8988T (cell line): ENCODE data around the gene KDM4B.

Source experiments
- DNase-seq: peaks from one replicate; pipeline ENCODE4 v3.0.0; 2011

The KDM4B gene

DNA sequence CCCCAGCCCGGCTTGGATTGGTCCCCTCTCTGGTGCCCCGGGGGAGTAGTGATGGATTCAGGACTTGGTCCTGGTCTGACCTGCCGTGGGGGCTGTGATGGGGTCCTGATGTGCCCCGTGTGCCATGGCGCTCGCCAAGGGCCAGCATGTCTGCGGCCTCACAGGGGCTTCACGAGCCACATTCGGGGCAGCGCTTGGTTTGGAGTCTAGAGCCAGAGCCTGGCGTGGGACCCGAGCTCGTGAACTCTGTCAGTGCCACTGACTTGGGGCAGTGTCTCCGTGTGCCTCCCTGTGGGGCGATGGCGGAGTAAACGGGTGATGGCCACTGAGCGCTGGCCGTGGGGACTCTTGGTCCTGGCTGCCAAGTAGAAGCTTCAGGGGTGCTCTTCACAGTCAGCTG lies 17.1 kb downstream of the KDM4B start:
- DNase-seq: no peak

DNA sequence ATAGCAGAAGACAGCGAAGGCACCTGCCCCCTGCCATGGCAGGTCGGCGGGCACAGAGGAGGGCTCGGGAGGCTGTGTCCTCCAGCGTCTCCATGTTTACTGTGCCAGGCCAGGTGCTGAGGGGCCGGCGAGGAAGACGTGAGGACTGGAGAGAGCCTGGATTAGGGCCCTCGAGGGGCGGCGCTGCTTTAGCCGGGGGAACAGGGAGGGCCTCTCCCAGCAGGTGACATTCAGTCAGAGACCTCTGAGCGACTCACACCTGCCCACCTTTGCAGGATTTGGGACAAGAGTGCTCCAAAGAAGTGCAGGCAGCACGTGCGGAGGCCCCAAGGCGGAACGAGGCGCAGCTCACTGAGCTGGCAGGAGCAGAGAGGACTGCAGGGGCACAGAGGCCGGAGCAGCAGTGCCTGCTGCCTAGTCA lies 17.6 kb downstream of the KDM4B start:
- DNase-seq: no peak

GRCh38 chr19:4987256-4987655 lies 18.3 kb downstream of the KDM4B start:
- DNase-seq: no peak

- no peak for DNase-seq
Measured at GRCh38 chr19:4987692-4988370, 18.9 kb downstream of the KDM4B start.

DNA sequence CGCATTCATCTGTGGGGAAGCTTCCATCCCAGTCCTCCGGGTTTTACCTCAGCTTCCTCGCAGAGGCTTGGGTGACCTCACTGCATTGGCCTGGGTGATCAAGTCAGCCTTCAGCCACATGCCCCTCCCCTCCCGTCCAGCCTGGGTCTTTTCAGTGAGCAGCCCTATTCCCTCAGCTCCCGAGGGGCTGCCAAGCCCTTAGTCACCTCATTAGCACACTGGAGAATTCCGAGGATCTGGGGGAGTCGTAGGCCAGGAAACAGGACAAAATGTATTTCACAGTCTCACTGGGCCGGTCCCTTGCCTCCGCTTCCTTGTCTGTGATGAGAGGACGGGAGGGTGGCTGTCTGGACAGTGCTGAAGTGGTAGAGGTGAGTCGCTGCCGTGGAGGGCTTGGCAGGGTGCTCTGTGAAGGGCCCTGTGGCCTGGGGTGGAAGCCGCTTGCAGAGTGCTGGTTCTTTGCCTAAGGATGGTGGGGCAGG lies 19.9 kb downstream of the KDM4B start:
- DNase-seq: no peak

GRCh38 chr19:4990306-4990705 lies 21.4 kb downstream of the KDM4B start:
- DNase-seq: no peak

DNA sequence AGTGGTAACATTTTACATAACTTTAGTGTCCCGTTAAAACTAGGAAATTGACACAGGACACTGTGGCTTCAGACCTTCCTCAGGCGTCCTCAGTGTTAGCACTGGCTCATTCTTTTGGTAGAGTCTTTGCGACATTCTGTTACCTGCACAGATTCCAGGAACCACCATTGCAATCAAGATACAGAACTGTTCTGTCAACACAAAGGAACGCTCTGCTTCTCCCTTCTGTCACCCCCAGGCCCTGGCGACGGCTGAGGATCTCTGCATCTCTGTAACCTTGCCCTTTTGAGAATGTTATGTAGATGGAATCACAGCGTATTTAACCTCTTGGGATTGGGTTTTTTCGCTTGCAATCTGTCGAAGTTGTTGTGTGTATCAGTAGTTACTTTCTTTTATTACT lies 22.6 kb downstream of the KDM4B start:
- no peak for DNase-seq

DNA sequence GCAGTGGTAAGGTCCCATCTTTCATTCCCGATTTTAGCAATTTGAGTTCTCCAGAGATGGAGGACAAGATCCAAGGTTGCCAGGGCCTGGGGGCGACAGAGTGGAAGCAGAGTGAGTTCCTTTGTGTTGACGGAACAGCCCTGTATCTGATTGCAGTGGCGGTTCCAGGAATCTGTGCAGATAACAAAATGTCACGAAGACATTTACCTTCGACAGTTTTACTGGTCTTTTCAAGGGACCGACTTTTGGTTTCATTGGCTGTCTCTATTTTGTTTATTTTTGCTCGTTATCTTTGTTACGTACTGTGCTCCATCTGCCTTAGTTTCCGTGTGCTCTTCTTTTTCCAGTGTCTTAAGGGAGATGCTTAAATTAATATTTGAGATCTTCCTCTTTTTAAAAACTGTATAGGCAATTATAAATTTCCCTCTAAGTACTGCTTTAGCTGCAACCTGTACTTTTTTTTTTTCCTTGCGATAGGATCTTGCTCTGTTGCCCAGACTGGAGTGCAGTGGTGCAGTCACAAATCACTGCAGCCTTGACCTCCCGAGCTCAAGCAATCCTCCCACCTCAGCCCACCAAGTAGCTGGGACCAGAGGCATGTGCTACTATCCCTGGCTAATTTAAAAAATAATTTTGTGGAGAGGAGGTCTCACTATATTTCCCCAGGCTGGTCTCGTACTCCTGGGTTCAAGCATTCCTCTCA lies 23.2 kb downstream of the KDM4B start:
- no peak for DNase-seq

- DNase-seq: no peak
Measured at GRCh38 chr19:4993683-4994082, 24.8 kb downstream of the KDM4B start.

GRCh38 chr19:4996701-4997100 lies 27.8 kb downstream of the KDM4B start:
- no peak for DNase-seq

- no peak for DNase-seq
Measured at GRCh38 chr19:4997297-4997696, 28.4 kb downstream of the KDM4B start.

GRCh38 chr19:5000120-5000611 lies 31.3 kb downstream of the KDM4B start:
- no peak for DNase-seq

- no peak for DNase-seq
Measured at GRCh38 chr19:5001615-5002014, 32.7 kb downstream of the KDM4B start.

DNA sequence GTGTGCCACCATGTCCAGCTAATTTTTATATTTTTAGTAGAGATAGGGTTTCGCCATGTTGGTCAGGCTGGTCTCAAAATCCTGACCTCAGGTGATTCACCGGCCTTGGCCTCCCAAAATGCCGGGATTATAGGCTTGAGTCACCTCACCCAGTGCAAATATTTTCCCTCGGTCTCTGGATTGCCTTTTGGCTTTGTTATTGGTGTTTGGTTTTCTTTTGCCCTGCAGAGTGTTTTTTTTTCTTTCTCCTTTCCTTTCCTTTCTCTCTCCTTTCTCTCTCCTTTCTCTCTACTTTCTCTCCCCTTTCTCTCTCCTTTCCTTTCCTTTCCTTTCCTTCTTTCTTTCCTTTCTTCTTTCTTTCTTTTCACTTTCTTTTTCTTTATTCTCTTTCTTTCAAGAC lies 33.2 kb downstream of the KDM4B start:
- DNase-seq: no peak

- DNase-seq: no peak
Measured at GRCh38 chr19:5003781-5004180, 34.9 kb downstream of the KDM4B start.

DNA sequence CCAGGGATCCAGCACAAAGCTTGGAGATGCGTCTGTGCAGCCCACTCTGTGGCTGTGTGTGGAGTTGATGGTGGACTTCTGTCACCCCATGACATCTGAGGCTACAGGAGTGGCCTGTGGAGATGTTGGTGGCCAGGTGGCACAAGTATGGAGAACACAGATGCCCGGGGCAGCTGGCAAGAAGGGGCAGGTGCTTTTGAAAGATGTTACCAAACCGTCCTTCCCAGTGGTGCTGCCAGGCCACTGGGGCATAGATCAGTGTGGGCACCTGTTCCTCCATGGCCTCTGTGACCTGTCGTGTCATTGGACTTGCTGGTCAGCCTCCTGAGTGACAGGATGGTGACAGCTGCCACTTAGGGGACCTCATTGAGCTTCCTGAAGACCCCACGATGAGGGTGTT lies 36.2 kb downstream of the KDM4B start:
- no peak for DNase-seq

DNA sequence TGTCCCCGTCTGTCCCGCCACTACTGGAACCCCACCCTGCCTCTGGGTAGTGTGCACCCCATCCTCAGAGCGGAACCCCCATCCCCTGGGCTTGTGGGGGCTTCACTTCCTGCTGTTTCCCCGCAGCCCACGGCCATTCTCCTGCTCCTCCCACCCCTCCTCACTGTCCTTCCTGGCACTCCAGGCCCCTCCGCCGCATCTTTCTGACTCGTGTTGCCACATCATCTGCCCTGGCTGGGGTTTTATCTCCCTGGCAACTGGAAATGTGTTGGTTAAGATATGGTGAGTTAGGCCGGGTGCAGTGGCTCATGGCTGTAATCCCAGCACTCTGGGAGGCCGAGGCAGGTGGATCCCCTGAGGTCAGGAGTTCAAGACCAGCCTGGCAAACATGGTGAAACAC lies 37.3 kb downstream of the KDM4B start:
- DNase-seq: no peak

GRCh38 chr19:5006821-5007220 lies 37.9 kb downstream of the KDM4B start:
- no peak for DNase-seq

DNA sequence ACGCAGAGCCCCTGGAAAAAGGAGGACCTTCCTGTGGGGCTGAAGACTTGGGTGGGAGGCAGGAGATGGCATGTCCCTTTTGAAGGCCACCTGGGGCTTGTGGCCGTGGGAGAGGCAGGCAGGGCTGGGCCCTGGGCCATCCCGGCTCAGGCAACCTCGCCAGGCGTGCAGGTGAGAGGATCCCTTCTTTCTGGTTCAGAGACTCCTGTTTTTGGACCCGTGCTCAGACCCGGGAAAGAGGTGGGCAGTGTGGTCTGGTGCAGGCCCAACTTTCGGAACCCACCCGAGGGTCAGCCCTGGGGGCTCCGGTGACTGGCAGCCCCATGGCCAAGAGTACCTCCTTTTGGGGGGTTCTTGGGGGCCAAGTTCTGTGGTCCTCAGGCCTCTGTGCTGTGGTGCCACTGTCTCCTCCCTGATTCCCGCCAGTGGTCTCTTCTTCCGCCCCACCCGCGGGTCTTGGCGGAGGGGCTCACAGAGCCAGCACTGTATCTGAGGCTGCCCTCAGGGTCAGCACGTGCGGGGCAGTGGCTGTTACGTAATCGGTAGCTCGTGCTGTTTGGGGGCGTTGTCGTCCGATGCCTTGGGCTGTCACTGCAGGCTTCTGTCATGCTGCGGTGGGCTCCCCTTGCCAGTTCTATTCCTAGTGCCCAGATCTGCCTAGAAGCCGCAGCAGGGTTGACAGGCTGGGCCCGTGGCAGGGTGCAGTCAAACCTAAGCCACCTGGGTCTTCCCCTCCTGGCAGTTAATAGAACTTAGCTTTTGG lies 42.7 kb downstream of the KDM4B start:
- DNase-seq: no peak

- DNase-seq: no peak
Measured at GRCh38 chr19:5012688-5013457, 44.0 kb downstream of the KDM4B start.

GRCh38 chr19:5013761-5014160 lies 44.8 kb downstream of the KDM4B start:
- no peak for DNase-seq

- DNase-seq: no peak
Measured at GRCh38 chr19:5014941-5015340, 46.0 kb downstream of the KDM4B start.

- no peak for DNase-seq
Measured at GRCh38 chr19:5016268-5016667, 47.4 kb downstream of the KDM4B start.
